Measurements from ENCODE around the gene RAF1.

DNA sequence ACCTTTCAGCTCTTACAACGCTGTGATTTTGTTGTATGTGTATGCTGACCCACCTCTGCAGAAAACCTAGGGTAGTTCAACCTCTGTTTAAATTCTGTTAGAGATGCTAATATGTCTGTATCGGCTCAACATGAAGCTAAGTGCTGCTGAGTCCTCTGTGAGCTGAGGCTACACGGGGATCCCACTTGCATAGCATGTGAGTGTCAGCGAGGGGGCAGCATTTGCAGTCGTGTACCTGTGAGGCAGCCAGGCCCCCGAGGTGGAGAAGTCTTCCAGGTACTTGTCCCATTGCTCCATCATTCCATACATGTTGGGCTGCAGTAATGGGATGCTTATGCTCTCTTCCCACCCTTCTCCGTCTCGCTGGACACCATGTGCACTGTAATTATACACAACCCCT is 122.3 kb downstream of the RAF1 start:
- TF ChIP-seq, protein P1, sequence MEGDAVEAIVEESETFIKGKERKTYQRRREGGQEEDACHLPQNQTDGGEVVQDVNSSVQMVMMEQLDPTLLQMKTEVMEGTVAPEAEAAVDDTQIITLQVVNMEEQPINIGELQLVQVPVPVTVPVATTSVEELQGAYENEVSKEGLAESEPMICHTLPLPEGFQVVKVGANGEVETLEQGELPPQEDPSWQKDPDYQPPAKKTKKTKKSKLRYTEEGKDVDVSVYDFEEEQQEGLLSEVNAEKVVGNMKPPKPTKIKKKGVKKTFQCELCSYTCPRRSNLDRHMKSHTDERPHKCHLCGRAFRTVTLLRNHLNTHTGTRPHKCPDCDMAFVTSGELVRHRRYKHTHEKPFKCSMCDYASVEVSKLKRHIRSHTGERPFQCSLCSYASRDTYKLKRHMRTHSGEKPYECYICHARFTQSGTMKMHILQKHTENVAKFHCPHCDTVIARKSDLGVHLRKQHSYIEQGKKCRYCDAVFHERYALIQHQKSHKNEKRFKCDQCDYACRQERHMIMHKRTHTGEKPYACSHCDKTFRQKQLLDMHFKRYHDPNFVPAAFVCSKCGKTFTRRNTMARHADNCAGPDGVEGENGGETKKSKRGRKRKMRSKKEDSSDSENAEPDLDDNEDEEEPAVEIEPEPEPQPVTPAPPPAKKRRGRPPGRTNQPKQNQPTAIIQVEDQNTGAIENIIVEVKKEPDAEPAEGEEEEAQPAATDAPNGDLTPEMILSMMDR (IDR thresholded peaks at IDR 0.05) = no peak
- TF ChIP-seq POLR2AphosphoS5 (IDR thresholded peaks at IDR 0.05; ENCODE audit: low read depth, low read length) = no peak
- TF ChIP-seq, protein P2, sequence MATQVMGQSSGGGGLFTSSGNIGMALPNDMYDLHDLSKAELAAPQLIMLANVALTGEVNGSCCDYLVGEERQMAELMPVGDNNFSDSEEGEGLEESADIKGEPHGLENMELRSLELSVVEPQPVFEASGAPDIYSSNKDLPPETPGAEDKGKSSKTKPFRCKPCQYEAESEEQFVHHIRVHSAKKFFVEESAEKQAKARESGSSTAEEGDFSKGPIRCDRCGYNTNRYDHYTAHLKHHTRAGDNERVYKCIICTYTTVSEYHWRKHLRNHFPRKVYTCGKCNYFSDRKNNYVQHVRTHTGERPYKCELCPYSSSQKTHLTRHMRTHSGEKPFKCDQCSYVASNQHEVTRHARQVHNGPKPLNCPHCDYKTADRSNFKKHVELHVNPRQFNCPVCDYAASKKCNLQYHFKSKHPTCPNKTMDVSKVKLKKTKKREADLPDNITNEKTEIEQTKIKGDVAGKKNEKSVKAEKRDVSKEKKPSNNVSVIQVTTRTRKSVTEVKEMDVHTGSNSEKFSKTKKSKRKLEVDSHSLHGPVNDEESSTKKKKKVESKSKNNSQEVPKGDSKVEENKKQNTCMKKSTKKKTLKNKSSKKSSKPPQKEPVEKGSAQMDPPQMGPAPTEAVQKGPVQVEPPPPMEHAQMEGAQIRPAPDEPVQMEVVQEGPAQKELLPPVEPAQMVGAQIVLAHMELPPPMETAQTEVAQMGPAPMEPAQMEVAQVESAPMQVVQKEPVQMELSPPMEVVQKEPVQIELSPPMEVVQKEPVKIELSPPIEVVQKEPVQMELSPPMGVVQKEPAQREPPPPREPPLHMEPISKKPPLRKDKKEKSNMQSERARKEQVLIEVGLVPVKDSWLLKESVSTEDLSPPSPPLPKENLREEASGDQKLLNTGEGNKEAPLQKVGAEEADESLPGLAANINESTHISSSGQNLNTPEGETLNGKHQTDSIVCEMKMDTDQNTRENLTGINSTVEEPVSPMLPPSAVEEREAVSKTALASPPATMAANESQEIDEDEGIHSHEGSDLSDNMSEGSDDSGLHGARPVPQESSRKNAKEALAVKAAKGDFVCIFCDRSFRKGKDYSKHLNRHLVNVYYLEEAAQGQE (IDR thresholded peaks at IDR 0.05; ENCODE audit: insufficient read depth in 1 of 2, low read depth in 2 of 2, low read length in 1 of 2) = no peak
